ENCODE data around the gene SLC10A7. TPM values are rescaled to one million over a fixed set of nuclear protein-coding genes. Genes with fewer than 3 reads are reported as not detected.

SLC10A7 gene
- total and polyA plus RNA-seq, 9 of the 15 experiments (the other 6 are each of a cell fraction or from before 2014, with no cell fraction given): 6.4 to 22.8 (median 16.1) TPM

- POLR2A ChIA-PET: no interaction called here
- Histone ChIP-seq H2AFZ (ENCODE audit: low read depth, low read length) (no peak overlapping the region), H3K4me1 (replicated peaks in 1 of 2; ENCODE audit: control insufficient read depth in 2 of 2, insufficient read depth in 2 of 2, low read length in 2 of 2) (peaks cover 0 to 3% of the 10 kb centered on the region in 2 experiments; a peak in 1 of 5 replicates), H3K9ac (ENCODE audit: insufficient read depth in 1 of 2, low read depth in 2 of 2, low read length in 2 of 2) (no peak overlapping the region), H3K4me3 (no peak overlapping the region), H3K27me3 (ENCODE audit: control insufficient read depth in 2 of 2, insufficient read depth in 2 of 2, low read length in 2 of 2) (no peaks in the 10 kb centered on the region), H4K20me1 (replicated peaks; ENCODE audit: control insufficient read depth, insufficient read depth, low read length) (no peaks in the 10 kb centered on the region), H3K27ac (ENCODE audit: extremely low read depth, low read depth, low read length) (no peak overlapping the region), H3K79me2 (ENCODE audit: control insufficient read depth, insufficient read depth, low read length) (no peaks in the 10 kb centered on the region), H3K9me1 (ENCODE audit: control insufficient read depth, insufficient read depth, low read length) (no peaks in the 10 kb centered on the region), H3K9me3 (replicated peaks; ENCODE audit: control insufficient read depth, insufficient read depth, low read depth, low read length) (no peaks in the 10 kb centered on the region), H3K4me2 (ENCODE audit: insufficient read depth, low read length) (no peak overlapping the region), H3K36me3 (ENCODE audit: control insufficient read depth, insufficient read depth, low read length) (no peaks in the 10 kb centered on the region)
- FAIRE-seq: no peak
- DNase-seq (ENCODE audit: extremely low read depth in 1 of 4, low spot score in 3 of 4): no peak
- no TSS peak for BruUV-seq (replicated peaks)
- CTCF ChIA-PET (ENCODE audit: low intra/inter-chr PET ratio): no interaction called here
- ATAC-seq: no peak
- 15% methylated on average over 1 of the region's 1 CpG for WGBS (ENCODE audit: insufficient coverage, low coverage, missing lambda C conversion rate)
- in situ Hi-C loops (cut with MboI): no loop called here
- intact Hi-C loops (cut with micrococcal nuclease): loop anchor here (10.0 kb wide), 1 partner anchor 299 kb away; no protein-coding TSS in a partner anchor
- TF ChIP-seq SOX6 (IDR thresholded peaks at IDR 0.05) (no peak), ZNF561 (CRISPR knock-in tag; conservative IDR thresholded peaks at IDR 0.05) (no peak), RNF219 (CRISPR knock-in tag; IDR thresholded peaks at IDR 0.05) (no peak), USF2 (CRISPR knock-in tag; IDR thresholded peaks at IDR 0.05) (no peak), NRF1 (conservative IDR thresholded peaks at IDR 0.05 in 1 of 2, IDR thresholded peaks at IDR 0.05 in 1 of 2) (no peak), ZNF134 (CRISPR knock-in tag; conservative IDR thresholded peaks at IDR 0.05) (no peak), NELFE (IDR thresholded peaks at IDR 0.05; ENCODE audit: insufficient read depth, insufficient read length) (no peak), ZNF395 (CRISPR knock-in tag; IDR thresholded peaks at IDR 0.05) (no peak), PPARD (CRISPR knock-in tag; IDR thresholded peaks at IDR 0.05) (no peak), ZC3H4 (CRISPR knock-in tag; IDR thresholded peaks at IDR 0.05; ENCODE audit: borderline replicate concordance) (no peak), POLR3A (IDR thresholded peaks at IDR 0.05; ENCODE audit: borderline replicate concordance, extremely low read depth, insufficient read depth, insufficient read length) (no peak)
- TF ChIP-seq, protein P1, sequence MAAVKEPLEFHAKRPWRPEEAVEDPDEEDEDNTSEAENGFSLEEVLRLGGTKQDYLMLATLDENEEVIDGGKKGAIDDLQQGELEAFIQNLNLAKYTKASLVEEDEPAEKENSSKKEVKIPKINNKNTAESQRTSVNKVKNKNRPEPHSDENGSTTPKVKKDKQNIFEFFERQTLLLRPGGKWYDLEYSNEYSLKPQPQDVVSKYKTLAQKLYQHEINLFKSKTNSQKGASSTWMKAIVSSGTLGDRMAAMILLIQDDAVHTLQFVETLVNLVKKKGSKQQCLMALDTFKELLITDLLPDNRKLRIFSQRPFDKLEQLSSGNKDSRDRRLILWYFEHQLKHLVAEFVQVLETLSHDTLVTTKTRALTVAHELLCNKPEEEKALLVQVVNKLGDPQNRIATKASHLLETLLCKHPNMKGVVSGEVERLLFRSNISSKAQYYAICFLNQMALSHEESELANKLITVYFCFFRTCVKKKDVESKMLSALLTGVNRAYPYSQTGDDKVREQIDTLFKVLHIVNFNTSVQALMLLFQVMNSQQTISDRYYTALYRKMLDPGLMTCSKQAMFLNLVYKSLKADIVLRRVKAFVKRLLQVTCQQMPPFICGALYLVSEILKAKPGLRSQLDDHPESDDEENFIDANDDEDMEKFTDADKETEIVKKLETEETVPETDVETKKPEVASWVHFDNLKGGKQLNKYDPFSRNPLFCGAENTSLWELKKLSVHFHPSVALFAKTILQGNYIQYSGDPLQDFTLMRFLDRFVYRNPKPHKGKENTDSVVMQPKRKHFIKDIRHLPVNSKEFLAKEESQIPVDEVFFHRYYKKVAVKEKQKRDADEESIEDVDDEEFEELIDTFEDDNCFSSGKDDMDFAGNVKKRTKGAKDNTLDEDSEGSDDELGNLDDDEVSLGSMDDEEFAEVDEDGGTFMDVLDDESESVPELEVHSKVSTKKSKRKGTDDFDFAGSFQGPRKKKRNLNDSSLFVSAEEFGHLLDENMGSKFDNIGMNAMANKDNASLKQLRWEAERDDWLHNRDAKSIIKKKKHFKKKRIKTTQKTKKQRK (IDR thresholded peaks at IDR 0.05; ENCODE audit: borderline replicate concordance, low read depth, low read length): no peak
- TF ChIP-seq, protein P2, sequence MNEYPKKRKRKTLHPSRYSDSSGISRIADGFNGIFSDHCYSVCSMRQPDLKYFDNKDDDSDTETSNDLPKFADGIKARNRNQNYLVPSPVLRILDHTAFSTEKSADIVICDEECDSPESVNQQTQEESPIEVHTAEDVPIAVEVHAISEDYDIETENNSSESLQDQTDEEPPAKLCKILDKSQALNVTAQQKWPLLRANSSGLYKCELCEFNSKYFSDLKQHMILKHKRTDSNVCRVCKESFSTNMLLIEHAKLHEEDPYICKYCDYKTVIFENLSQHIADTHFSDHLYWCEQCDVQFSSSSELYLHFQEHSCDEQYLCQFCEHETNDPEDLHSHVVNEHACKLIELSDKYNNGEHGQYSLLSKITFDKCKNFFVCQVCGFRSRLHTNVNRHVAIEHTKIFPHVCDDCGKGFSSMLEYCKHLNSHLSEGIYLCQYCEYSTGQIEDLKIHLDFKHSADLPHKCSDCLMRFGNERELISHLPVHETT (CRISPR knock-in tag; conservative IDR thresholded peaks at IDR 0.05 in 1 of 2, IDR thresholded peaks at IDR 0.05 in 1 of 2): no peak
Observed at GRCh38 chr4:146346276-146346675, 175.5 kb downstream of the SLC10A7 start.

Data from K562 (cell line).